Fibroblast of lung (primary cell): Measurements from ENCODE around the gene REEP5.

ENCODE experiments used
- EZH2 ChIP-seq: IDR thresholded peaks from 2 replicates; pipeline ENCODE4 v1.5.1; 2012; ENCODE audit warnings: low read length, control low read depth, mild to moderate bottlenecking; ENCODE audit errors: missing control alignments
- TF ChIP-seq, protein P1 (sequence below), 2 donors: IDR thresholded peaks in 1 of 2; conservative IDR thresholded peaks in 1 of 2; 1 replicate in 1 of 2; 2 replicates in 1 of 2; pipeline ENCODE4 v1.5.1; 2011 to 2012; ENCODE audit warnings: low read length in 2 of 2, control low read depth in 1 of 2, inconsistent platforms in 1 of 2, low read depth in 1 of 2, mild to moderate bottlenecking in 1 of 2

DNA sequence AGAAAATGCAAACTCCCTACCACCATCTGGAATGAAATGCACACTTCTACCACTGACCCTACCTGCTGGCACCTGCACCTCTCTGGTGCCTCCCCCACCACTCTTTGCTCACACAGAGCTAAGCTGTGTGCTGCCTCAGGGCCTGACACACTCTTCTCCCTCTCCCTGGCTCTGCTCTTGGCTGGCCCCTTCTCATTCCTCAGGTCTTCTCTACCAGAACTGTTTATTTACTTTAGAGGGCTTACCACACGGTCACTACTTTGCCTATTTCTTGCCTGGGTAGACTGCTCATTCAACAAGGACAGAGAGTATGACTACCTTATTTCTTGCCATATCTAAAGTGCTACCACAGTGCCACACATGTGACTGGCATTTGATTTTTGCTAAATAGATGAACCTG is 3.3 kb downstream of the REEP5 start:
- TF ChIP-seq, protein P1, sequence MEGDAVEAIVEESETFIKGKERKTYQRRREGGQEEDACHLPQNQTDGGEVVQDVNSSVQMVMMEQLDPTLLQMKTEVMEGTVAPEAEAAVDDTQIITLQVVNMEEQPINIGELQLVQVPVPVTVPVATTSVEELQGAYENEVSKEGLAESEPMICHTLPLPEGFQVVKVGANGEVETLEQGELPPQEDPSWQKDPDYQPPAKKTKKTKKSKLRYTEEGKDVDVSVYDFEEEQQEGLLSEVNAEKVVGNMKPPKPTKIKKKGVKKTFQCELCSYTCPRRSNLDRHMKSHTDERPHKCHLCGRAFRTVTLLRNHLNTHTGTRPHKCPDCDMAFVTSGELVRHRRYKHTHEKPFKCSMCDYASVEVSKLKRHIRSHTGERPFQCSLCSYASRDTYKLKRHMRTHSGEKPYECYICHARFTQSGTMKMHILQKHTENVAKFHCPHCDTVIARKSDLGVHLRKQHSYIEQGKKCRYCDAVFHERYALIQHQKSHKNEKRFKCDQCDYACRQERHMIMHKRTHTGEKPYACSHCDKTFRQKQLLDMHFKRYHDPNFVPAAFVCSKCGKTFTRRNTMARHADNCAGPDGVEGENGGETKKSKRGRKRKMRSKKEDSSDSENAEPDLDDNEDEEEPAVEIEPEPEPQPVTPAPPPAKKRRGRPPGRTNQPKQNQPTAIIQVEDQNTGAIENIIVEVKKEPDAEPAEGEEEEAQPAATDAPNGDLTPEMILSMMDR (conservative IDR thresholded peaks at IDR 0.05 in 1 of 2, IDR thresholded peaks at IDR 0.05 in 1 of 2; ENCODE audit: low read depth in 1 of 2, low read length in 2 of 2) = no peak
- no peak for TF ChIP-seq EZH2
